Mesodermal cell (in vitro differentiated cells): ENCODE data around the gene CIBAR2.

Source experiments
- H3K27ac ChIP-seq: 2 replicates; pipeline ENCODE4 v1.7.0; 2013; ENCODE audit warnings: mild to moderate bottlenecking, low read depth, low read length, moderate library complexity; ENCODE audit not compliant: severe bottlenecking
- H3K36me3 ChIP-seq: 2 replicates; pipeline ENCODE4 v1.7.1; 2013; ENCODE audit warnings: mild to moderate bottlenecking, low read length, moderate library complexity; ENCODE audit not compliant: control insufficient read depth, insufficient read depth
- H3K4me1 ChIP-seq: one replicate; pipeline ENCODE4 v1.7.1; 2013; ENCODE audit warnings: mild to moderate bottlenecking, low read length; ENCODE audit not compliant: insufficient read depth, control insufficient read depth, poor library complexity, severe bottlenecking
- H3K4me3 ChIP-seq: 2 replicates; pipeline ENCODE4 v1.7.0; 2013; ENCODE audit warnings: low read length, control low read depth, mild to moderate bottlenecking; ENCODE audit not compliant: insufficient read depth, poor library complexity, severe bottlenecking; ENCODE audit errors: extremely low read depth
- H3K9me3 ChIP-seq: 2 replicates; pipeline ENCODE4 v1.7.1; 2013; ENCODE audit warnings: mild to moderate bottlenecking, low read length, moderate library complexity; ENCODE audit not compliant: control insufficient read depth
- WGBS, 2 experiments: methylation state at CpG; one replicate each; pipeline ENCODE4 v1.1.5; 2013; ENCODE audit warnings: missing lambda C conversion rate in 2 of 2; ENCODE audit not compliant: insufficient coverage in 2 of 2; 5-methylcytosine and 5-hydroxymethylcytosine counted together

CIBAR2 gene

DNA sequence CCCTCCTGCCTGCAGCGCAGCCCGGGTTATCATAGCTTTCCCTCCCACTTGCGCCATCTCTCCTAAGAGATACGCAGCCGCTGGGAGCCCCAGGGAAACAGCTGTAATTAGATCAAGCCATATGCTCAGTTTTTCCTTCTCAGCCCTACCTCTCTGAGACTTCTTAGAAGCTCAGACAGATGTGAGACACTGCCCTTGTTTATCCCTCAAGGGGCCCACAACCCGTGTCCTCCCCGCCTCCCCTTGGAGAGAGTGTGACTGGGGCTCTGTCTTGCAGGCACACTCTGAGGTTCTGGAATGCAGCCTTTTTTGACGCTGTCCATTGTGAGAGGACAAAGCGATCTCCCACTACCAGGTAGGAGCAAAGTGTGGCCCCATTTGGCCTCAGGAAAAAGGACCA is 31.2 kb downstream of the CIBAR2 start:
- no peak overlapping the region for H3K4me3 ChIP-seq
- no peak overlapping the region for H3K27ac ChIP-seq
- WGBS, 2 experiments = 28 to 73% methylated on average over 4 to 9 of the region's 9 CpGs
- peaks cover 22% of the 10 kb centered on the region for H3K4me1 ChIP-seq
- H3K36me3 ChIP-seq = no peaks in the 10 kb centered on the region
- no peaks in the 10 kb centered on the region for H3K9me3 ChIP-seq

DNA sequence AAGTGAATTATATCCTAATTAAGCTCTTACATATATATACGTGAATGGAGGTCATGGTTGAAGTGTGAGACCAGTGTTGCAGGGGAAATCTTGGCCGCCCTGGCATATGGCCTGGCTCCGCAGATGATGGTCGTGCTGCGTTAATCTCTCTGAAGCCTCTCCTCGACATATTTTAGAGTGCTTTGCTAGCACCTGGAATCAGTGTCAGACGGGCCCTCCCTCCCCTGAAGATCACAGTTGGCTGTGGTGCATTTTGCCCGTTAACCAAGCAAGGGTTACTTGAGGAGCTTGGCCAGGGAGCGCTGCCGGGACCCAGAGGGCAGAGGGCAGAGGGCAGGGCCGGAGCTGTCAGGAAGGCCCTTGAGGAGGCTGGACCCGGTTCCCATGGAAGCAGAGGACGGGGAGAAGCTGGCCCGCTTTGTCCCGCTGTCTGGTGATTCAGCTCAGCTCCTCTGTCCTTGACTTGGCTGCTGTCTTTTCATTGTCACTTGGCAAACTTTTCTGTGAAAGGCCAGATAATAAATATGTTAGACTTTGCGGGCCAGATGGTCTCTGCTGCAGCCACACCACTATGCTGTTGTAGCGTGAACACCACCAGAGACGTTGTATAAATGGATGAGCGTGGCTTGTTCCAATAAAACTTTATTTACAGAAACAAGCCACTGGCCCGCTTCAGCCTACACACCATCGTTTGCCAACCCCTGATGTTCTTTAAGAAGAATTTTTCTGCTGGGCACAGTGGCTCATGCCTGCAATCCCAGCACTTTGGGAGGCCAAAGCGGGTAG is 32.3 kb downstream of the CIBAR2 start:
- Histone ChIP-seq H3K9me3 (no peaks in the 10 kb centered on the region), H3K4me3 (no peak overlapping the region), H3K4me1 (peaks cover 22% of the 10 kb centered on the region), H3K27ac (no peak overlapping the region), H3K36me3 (no peaks in the 10 kb centered on the region)
- 84 to 89% methylated on average over 21 of the region's 22 CpGs for WGBS, 2 experiments

DNA sequence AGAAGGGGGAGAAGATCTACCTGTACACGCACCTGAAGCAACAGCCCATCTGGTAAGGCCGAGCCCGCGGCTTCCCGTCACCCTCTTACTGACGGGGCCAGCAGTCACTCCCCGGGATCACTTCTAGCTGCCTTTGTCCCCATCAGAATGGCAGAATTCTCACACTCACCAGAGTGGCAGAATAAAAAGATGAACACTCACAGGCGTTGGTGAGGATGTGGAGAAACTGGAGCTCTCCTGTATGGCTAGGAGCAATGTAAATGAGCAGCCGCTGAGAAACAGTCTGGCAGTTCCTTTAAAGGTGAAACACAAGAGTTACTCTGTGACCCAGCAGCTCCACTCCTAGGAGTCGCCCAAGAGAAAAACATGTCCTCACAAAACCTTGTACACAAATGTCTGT is 33.3 kb downstream of the CIBAR2 start:
- H3K4me1 ChIP-seq = peaks cover 22% of the 10 kb centered on the region
- WGBS, 2 experiments = 92 to 99% methylated on average over 2 to 8 of the region's 10 CpGs

DNA sequence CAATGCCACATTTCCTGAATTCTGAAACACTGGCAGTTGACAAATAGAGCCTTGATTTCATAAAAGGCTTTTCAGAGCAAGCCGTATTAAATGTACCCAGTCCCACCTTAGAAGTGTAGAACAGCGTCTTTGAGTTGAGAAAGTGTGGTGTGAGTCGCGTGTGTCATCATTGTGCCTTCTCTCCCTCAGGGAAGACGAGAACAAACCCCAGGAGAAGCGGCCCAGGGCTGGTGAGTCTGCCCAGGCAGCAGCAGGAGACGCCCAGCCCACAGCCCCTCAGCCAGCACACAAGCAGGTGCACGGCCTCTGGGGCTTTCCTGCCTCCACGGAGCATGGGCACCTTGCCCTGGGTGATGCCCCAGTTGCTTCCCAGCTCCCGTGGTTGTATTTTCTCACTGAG is 34.0 kb downstream of the CIBAR2 start:
- 95 to 96% methylated on average over 9 of the region's 10 CpGs for WGBS, 2 experiments
- Histone ChIP-seq H3K36me3 (no peaks in the 10 kb centered on the region), H3K4me1 (peaks cover 17% of the 10 kb centered on the region), H3K27ac (no peak overlapping the region), H3K9me3 (no peaks in the 10 kb centered on the region), H3K4me3 (no peak overlapping the region)

More for the DNA sequence above, 33.3 kb downstream of the CIBAR2 start:
- H3K4me3 ChIP-seq = no peak overlapping the region
- H3K27ac ChIP-seq = no peak overlapping the region
- H3K36me3 ChIP-seq = no peaks in the 10 kb centered on the region
- no peaks in the 10 kb centered on the region for H3K9me3 ChIP-seq

DNA sequence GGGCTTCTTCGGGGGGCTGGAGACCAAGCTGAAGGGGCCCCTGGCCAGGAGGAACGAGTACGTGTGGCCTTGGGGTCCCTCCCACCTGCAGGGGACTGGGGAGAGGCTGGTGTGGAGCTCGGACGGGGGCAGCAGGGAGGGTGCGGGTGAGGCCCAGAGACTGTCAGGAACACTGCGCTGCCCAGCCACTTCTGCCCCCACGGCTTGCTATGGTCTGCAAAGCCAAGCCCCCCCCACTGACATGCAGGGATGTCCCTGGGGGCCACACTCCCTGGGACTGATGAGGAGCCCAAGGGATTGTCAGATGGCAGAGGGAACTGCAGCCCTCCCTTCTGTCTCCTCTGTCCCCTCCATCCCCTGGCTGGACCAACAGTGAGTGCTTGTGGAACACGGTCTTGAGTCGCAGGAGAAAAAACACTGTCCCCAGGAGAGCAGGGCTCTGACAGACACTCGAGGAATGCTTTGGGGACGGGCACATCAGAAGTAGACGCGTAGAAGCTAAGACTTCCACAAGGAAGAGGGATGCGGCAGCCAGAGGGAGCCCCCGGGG is 34.6 kb downstream of the CIBAR2 start:
- no peaks in the 10 kb centered on the region for H3K9me3 ChIP-seq
- peaks cover 11% of the 10 kb centered on the region for H3K4me1 ChIP-seq
- no peaks in the 10 kb centered on the region for H3K36me3 ChIP-seq
- WGBS, 2 experiments = 93 to 94% methylated on average over 12 to 15 of the region's 16 CpGs
- H3K27ac ChIP-seq = no peak overlapping the region
- H3K4me3 ChIP-seq = no peak overlapping the region

DNA sequence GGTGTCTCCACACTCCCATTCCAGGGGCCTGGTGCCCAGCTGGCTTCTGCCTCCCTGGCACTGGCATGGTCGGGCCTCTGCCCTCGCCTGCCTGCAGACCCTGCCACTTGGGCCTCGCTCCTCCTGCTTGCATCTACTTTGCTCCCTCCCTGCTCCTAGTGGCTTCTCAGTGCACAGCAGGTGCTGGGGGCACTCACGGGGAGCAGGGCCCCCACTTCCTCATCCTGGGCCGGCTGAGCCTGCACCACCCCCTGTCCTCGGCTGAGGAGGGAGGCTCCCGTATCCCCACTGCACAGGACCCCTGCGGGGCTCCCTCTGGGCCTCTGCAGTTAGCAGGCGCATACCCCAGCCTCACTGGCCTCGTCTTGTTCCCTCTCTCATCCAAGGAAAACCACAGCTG is 35.2 kb downstream of the CIBAR2 start:
- no peaks in the 10 kb centered on the region for H3K9me3 ChIP-seq
- 77% methylated on average over 9 to 10 of the region's 10 CpGs for WGBS, 2 experiments
- no peak overlapping the region for H3K27ac ChIP-seq
- no peak overlapping the region for H3K4me3 ChIP-seq
- H3K4me1 ChIP-seq = peaks cover 5% of the 10 kb centered on the region
- no peaks in the 10 kb centered on the region for H3K36me3 ChIP-seq

DNA sequence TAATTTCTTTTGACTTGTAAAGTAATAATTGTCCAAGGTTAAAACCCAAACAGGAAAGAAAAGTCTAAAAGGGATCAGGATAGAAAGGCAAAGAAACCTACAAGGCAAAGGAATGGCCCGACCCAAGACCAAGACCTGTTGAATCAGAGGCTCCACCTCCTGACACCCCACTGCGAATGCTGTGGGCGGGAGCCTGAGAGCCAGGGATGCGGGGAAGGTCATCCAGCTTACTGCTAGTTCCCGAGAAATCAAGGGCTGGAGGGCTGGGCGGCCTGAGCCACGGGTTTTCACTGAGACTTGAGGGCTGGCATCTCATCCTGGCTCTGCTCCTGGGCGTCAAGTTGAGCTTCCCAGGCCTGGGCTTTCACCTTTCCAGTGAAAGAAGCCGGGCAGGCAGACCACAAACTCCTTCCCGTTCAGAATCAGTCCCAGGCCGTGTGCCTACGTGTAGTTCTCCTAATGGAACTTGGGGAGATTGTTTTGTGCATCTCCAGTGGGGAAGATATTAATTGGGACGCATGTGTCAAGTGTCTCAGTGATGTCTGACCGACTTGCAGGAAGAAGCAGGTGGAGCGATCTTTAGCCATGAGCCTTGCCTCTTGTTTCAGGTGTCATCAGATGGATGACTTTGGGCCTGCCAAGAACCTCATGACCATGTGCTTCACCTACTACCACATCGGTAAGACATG is 36.9 kb downstream of the CIBAR2 start:
- no peaks in the 10 kb centered on the region for H3K36me3 ChIP-seq
- no peaks in the 10 kb centered on the region for H3K9me3 ChIP-seq
- no peaks in the 10 kb centered on the region for H3K4me1 ChIP-seq
- no peak overlapping the region for H3K4me3 ChIP-seq
- WGBS, 2 experiments = 57 to 59% methylated on average over 15 of the region's 16 CpGs
- H3K27ac ChIP-seq = no peak overlapping the region

DNA sequence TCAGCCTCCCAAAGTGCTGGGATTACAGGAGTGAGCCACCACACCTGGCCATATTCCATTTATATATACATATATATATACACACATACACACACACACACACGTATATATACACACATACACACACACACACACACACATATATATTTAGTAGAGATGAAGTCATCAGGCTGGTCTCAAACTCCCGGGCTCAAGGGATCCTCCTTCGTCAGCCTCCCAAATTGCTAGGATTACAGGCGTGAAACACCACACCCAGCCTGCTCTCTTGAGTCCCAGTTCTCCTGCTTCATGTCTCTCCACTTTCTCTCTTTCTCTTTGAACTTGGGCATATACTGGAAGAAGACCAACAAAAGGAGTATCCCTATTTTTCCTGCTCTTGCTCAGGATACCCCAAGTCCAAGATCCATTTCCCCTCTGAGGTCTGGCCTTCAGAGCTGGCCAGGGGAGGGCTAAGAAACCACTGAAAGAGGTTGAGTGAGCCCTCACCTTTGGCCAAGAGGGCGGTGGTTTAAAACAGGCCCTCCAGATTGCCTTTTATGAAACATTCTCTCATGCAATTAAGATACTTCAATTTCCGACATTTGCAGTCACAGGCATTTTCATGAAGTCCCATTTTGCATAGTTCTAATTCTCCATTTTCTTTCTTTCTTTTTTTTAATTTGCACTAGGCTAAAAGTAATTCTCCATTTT is 37.9 kb downstream of the CIBAR2 start:
- WGBS, 2 experiments = 88 to 100% methylated on average over 4 to 5 of the region's 6 CpGs

DNA sequence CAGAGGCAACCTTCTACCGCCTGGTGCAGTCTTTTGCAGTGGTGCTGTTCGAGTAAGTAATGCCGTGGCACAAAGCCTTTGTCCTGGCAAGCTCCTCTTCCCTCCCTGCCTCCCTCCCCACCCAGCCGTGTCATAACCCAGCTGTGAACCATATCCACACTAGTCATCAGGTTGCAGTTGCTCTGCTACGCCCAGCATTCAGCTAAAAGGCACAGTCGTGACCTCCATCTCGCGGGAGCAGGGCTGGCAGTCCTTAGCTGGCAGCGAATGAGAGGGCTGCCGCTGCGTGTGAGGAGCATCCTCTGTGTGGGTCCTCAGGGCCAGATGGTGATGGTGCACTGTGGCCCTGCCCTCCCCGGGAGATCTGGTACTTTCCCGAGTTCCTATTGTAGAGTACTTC is 39.3 kb downstream of the CIBAR2 start:
- Histone ChIP-seq H3K9me3 (no peaks in the 10 kb centered on the region), H3K4me3 (no peak overlapping the region), H3K27ac (no peak overlapping the region), H3K36me3 (no peaks in the 10 kb centered on the region), H3K4me1 (no peaks in the 10 kb centered on the region)
- 89 to 97% methylated on average over 9 to 11 of the region's 13 CpGs for WGBS, 2 experiments

More for the DNA sequence above, 37.9 kb downstream of the CIBAR2 start:
- Histone ChIP-seq H3K27ac (no peak overlapping the region), H3K4me3 (no peak overlapping the region), H3K36me3 (no peaks in the 10 kb centered on the region), H3K4me1 (no peaks in the 10 kb centered on the region), H3K9me3 (no peaks in the 10 kb centered on the region)

DNA sequence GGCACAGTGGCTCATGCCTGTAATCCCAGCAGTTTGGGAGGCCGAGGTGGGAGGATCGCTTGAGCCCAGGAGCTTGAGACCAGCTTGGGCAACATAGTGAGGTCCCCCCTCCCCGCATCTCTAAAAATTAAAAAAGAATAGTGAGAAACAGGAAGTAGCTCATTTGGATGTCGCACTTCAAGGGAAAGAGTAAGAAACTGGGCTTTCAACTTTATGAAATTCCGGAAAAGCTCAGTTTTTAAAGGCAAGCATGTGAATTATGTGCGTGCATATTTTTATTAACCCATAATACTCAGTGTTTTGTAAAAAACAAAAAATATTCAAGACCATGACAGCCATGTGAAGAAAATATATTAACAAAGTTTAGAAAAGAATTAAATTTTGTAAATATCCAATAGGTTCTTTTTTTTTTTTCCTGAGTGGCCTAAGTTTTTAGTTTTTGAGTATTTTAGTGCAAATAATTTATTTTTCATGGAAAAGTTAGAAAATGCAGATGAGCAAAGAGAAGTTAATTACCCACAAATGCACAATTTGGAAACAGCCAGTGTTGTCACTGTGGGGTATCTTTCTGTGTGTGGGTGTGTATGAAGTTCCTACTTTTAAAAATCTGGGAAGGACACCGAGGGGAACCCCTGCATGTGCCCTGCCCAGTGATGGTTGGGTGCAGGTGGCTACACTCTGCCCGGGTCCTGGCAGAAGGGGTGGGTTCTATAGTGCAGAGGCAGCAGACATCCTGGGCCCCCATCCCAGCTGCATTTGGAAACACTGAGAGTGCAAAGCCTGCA is 40.0 kb downstream of the CIBAR2 start:
- WGBS, 2 experiments = 87 to 96% methylated on average over 3 to 5 of the region's 8 CpGs
- H3K27ac ChIP-seq = no peak overlapping the region
- H3K4me3 ChIP-seq = no peak overlapping the region
- no peaks in the 10 kb centered on the region for H3K4me1 ChIP-seq
- H3K36me3 ChIP-seq = no peaks in the 10 kb centered on the region
- H3K9me3 ChIP-seq = no peaks in the 10 kb centered on the region
